ENCODE measurements around the gene FAM240A.
"Not testable (repeated sequence)": the region's sequence is repeated elsewhere in the genome, so short reads cannot be mapped to it uniquely, and the experiment has no call there.

Gene FAM240A

GRCh38 chr3:46576386-46576785 is 35.9 kb upstream of the FAM240A start:
- H3K4me3 ChIP-seq (ENCODE audit: low read depth, low read length) = no peak overlapping the region
- H3K79me2 ChIP-seq (ENCODE audit: control insufficient read depth, insufficient read depth, low read length, unreplicated experiment) = no peaks in the 10 kb centered on the region
- H3K4me1 ChIP-seq (ENCODE audit: control insufficient read depth, insufficient read depth, low read length, unreplicated experiment) = no peaks in the 10 kb centered on the region
- no peak overlapping the region for H2AFZ ChIP-seq (ENCODE audit: low read length, unreplicated experiment)
- no peaks in the 10 kb centered on the region for H3K36me3 ChIP-seq (ENCODE audit: insufficient read depth, low read length)
- no peak overlapping the region for H3K27ac ChIP-seq (ENCODE audit: low read depth, low read length)
- peaks cover 6% of the 10 kb centered on the region; the same call in 1 of the 2 replicates for H3K27me3 ChIP-seq (ENCODE audit: insufficient read depth, low read length)

GRCh38 chr3:46576879-46577278 is 35.4 kb upstream of the FAM240A start:
- H3K36me3 ChIP-seq (ENCODE audit: insufficient read depth, low read length) = no peaks in the 10 kb centered on the region
- H2AFZ ChIP-seq (ENCODE audit: low read length, unreplicated experiment) = no peak overlapping the region
- no peaks in the 10 kb centered on the region for H3K4me1 ChIP-seq (ENCODE audit: control insufficient read depth, insufficient read depth, low read length, unreplicated experiment)
- H3K27me3 ChIP-seq (ENCODE audit: insufficient read depth, low read length) = peaks cover 6% of the 10 kb centered on the region; the same call in 1 of the 2 replicates
- H3K79me2 ChIP-seq (ENCODE audit: control insufficient read depth, insufficient read depth, low read length, unreplicated experiment) = no peaks in the 10 kb centered on the region
- no peak overlapping the region for H3K27ac ChIP-seq (ENCODE audit: low read depth, low read length)
- H3K4me3 ChIP-seq (ENCODE audit: low read depth, low read length) = no peak overlapping the region

GRCh38 chr3:46577580-46578249 is 34.6 kb upstream of the FAM240A start:
- H2AFZ ChIP-seq (ENCODE audit: low read length, unreplicated experiment); H3K27ac ChIP-seq (ENCODE audit: low read depth, low read length); H3K79me2 ChIP-seq (ENCODE audit: control insufficient read depth, insufficient read depth, low read length, unreplicated experiment); H3K4me1 ChIP-seq (ENCODE audit: control insufficient read depth, insufficient read depth, low read length, unreplicated experiment); H3K36me3 ChIP-seq (ENCODE audit: insufficient read depth, low read length); H3K27me3 ChIP-seq (ENCODE audit: insufficient read depth, low read length); H3K4me3 ChIP-seq (ENCODE audit: low read depth, low read length): not testable (repeated sequence)

- no peak overlapping the region for H2AFZ ChIP-seq (ENCODE audit: low read length, unreplicated experiment)
- H3K4me3 ChIP-seq (ENCODE audit: low read depth, low read length) = no peak overlapping the region
- no peak overlapping the region for H3K27ac ChIP-seq (ENCODE audit: low read depth, low read length)
- no peaks in the 10 kb centered on the region for H3K79me2 ChIP-seq (ENCODE audit: control insufficient read depth, insufficient read depth, low read length, unreplicated experiment)
- H3K27me3 ChIP-seq (ENCODE audit: insufficient read depth, low read length) = peaks cover 6% of the 10 kb centered on the region; the same call in 1 of the 2 replicates
- H3K36me3 ChIP-seq (ENCODE audit: insufficient read depth, low read length) = no peaks in the 10 kb centered on the region
- no peaks in the 10 kb centered on the region for H3K4me1 ChIP-seq (ENCODE audit: control insufficient read depth, insufficient read depth, low read length, unreplicated experiment)
Observed at GRCh38 chr3:46578973-46579755, 33.2 kb upstream of the FAM240A start.

GRCh38 chr3:46579756-46580286 is 32.5 kb upstream of the FAM240A start:
- H3K27ac ChIP-seq (ENCODE audit: low read depth, low read length) = no peak overlapping the region

GRCh38 chr3:46580675-46581074 is 31.6 kb upstream of the FAM240A start:
- Histone ChIP-seq H3K27ac (ENCODE audit: low read depth, low read length) (no peak overlapping the region), H2AFZ (ENCODE audit: low read length, unreplicated experiment) (no peak overlapping the region), H3K36me3 (ENCODE audit: insufficient read depth, low read length) (no peaks in the 10 kb centered on the region), H3K4me1 (ENCODE audit: control insufficient read depth, insufficient read depth, low read length, unreplicated experiment) (no peaks in the 10 kb centered on the region), H3K27me3 (ENCODE audit: insufficient read depth, low read length) (peaks cover 6% of the 10 kb centered on the region; the same call in 1 of the 2 replicates), H3K79me2 (ENCODE audit: control insufficient read depth, insufficient read depth, low read length, unreplicated experiment) (no peaks in the 10 kb centered on the region), H3K4me3 (ENCODE audit: low read depth, low read length) (no peak overlapping the region)

More at GRCh38 chr3:46579756-46580286, 32.5 kb upstream of the FAM240A start:
- H3K79me2 ChIP-seq (ENCODE audit: control insufficient read depth, insufficient read depth, low read length, unreplicated experiment) = no peaks in the 10 kb centered on the region
- no peaks in the 10 kb centered on the region for H3K36me3 ChIP-seq (ENCODE audit: insufficient read depth, low read length)
- no peaks in the 10 kb centered on the region for H3K4me1 ChIP-seq (ENCODE audit: control insufficient read depth, insufficient read depth, low read length, unreplicated experiment)
- H3K27me3 ChIP-seq (ENCODE audit: insufficient read depth, low read length) = peaks cover 6% of the 10 kb centered on the region; the same call in 1 of the 2 replicates
- H2AFZ ChIP-seq (ENCODE audit: low read length, unreplicated experiment) = no peak overlapping the region
- H3K4me3 ChIP-seq (ENCODE audit: low read depth, low read length) = no peak overlapping the region

GRCh38 chr3:46584598-46585467 is 27.5 kb upstream of the FAM240A start:
- no peak overlapping the region for H3K4me3 ChIP-seq (ENCODE audit: low read depth, low read length)
- H3K27ac ChIP-seq (ENCODE audit: low read depth, low read length) = no peak overlapping the region
- H3K4me1 ChIP-seq (ENCODE audit: control insufficient read depth, insufficient read depth, low read length, unreplicated experiment) = no peaks in the 10 kb centered on the region
- no peaks in the 10 kb centered on the region for H3K79me2 ChIP-seq (ENCODE audit: control insufficient read depth, insufficient read depth, low read length, unreplicated experiment)
- no peak overlapping the region for H2AFZ ChIP-seq (ENCODE audit: low read length, unreplicated experiment)
- H3K27me3 ChIP-seq (ENCODE audit: insufficient read depth, low read length) = peaks cover 6% of the 10 kb centered on the region; the same call in 1 of the 2 replicates
- H3K36me3 ChIP-seq (ENCODE audit: insufficient read depth, low read length) = no peaks in the 10 kb centered on the region

- no peak overlapping the region for H3K4me3 ChIP-seq (ENCODE audit: low read depth, low read length)
- no peaks in the 10 kb centered on the region for H3K4me1 ChIP-seq (ENCODE audit: control insufficient read depth, insufficient read depth, low read length, unreplicated experiment)
- H3K79me2 ChIP-seq (ENCODE audit: control insufficient read depth, insufficient read depth, low read length, unreplicated experiment) = no peaks in the 10 kb centered on the region
- no peak overlapping the region for H3K27ac ChIP-seq (ENCODE audit: low read depth, low read length)
- H3K36me3 ChIP-seq (ENCODE audit: insufficient read depth, low read length) = no peaks in the 10 kb centered on the region
- no peak overlapping the region for H2AFZ ChIP-seq (ENCODE audit: low read length, unreplicated experiment)
- no peaks in the 10 kb centered on the region for H3K27me3 ChIP-seq (ENCODE audit: insufficient read depth, low read length)
Observed at GRCh38 chr3:46585799-46586693, 26.3 kb upstream of the FAM240A start.

GRCh38 chr3:46586738-46587246 is 25.5 kb upstream of the FAM240A start:
- Histone ChIP-seq H3K4me3 (ENCODE audit: low read depth, low read length) (no peak overlapping the region), H3K27ac (ENCODE audit: low read depth, low read length) (no peak overlapping the region), H3K4me1 (ENCODE audit: control insufficient read depth, insufficient read depth, low read length, unreplicated experiment) (no peaks in the 10 kb centered on the region), H3K79me2 (ENCODE audit: control insufficient read depth, insufficient read depth, low read length, unreplicated experiment) (no peaks in the 10 kb centered on the region), H2AFZ (ENCODE audit: low read length, unreplicated experiment) (no peak overlapping the region), H3K36me3 (ENCODE audit: insufficient read depth, low read length) (no peaks in the 10 kb centered on the region), H3K27me3 (ENCODE audit: insufficient read depth, low read length) (no peaks in the 10 kb centered on the region)
